Effector memory CD4-positive, alpha-beta T cell (primary cell): ENCODE results near the gene TAF4B.
A peak's percentile ranks its signal among the peaks of the same experiment; 100 is the strongest.

Experiments used
- DNase-seq, 3 donors: peaks; one replicate each; pipeline ENCODE4 v3.0.0-alpha.2; 2020
- H3K27ac ChIP-seq: 2 replicates; pipeline ENCODE4 v1.7.0; 2013; ENCODE audit warnings: mild to moderate bottlenecking, low read length, moderate library complexity; ENCODE audit not compliant: insufficient read depth, poor library complexity, severe bottlenecking
- H3K27me3 ChIP-seq: replicated peaks from 2 replicates; pipeline ENCODE4 v1.7.0; 2013; ENCODE audit warnings: mild to moderate bottlenecking, low read length; ENCODE audit not compliant: insufficient read depth, control insufficient read depth, poor library complexity, severe bottlenecking
- H3K36me3 ChIP-seq: 2 replicates; pipeline ENCODE4 v1.7.0; 2013; ENCODE audit warnings: mild to moderate bottlenecking, low read length, moderate library complexity; ENCODE audit not compliant: control insufficient read depth, insufficient read depth
- H3K4me1 ChIP-seq: 2 replicates; pipeline ENCODE4 v1.7.0; 2013; ENCODE audit warnings: low read length, mild to moderate bottlenecking; ENCODE audit not compliant: control insufficient read depth, insufficient read depth, poor library complexity, severe bottlenecking
- H3K4me3 ChIP-seq: 2 replicates; pipeline ENCODE4 v1.7.0; 2013; ENCODE audit warnings: low read length, low read depth, mild to moderate bottlenecking; ENCODE audit not compliant: insufficient read depth, poor library complexity, severe bottlenecking
- H3K9me3 ChIP-seq: 2 replicates; pipeline ENCODE4 v1.7.0; 2013; ENCODE audit warnings: mild to moderate bottlenecking, low read length, moderate library complexity; ENCODE audit not compliant: control insufficient read depth

TAF4B gene

GRCh38 chr18:26206488-26206887, 19.8 kb upstream of the TAF4B start:
- no peak for DNase-seq
- H3K27ac ChIP-seq, result no peak overlapping the region

GRCh38 chr18:26207937-26208336, 18.3 kb upstream of the TAF4B start:
- Histone ChIP-seq H3K4me3 (no peak overlapping the region), H3K4me1 (no peaks in the 10 kb centered on the region), H3K36me3 (no peaks in the 10 kb centered on the region), H3K9me3 (no peaks in the 10 kb centered on the region), H3K27me3 (no peaks in the 10 kb centered on the region), H3K27ac (no peak overlapping the region)
- DNase-seq, result no peak

More at GRCh38 chr18:26206488-26206887, 19.8 kb upstream of the TAF4B start:
- Histone ChIP-seq H3K4me1 (no peaks in the 10 kb centered on the region), H3K36me3 (no peaks in the 10 kb centered on the region), H3K9me3 (no peaks in the 10 kb centered on the region), H3K4me3 (no peak overlapping the region), H3K27me3 (no peaks in the 10 kb centered on the region)

GRCh38 chr18:26208977-26209376, 17.3 kb upstream of the TAF4B start:
- no peak for DNase-seq
- Histone ChIP-seq H3K4me1 (no peaks in the 10 kb centered on the region), H3K27me3 (no peaks in the 10 kb centered on the region), H3K27ac (no peak overlapping the region), H3K36me3 (no peaks in the 10 kb centered on the region), H3K9me3 (no peaks in the 10 kb centered on the region), H3K4me3 (no peak overlapping the region)

- Histone ChIP-seq H3K36me3 (no peaks in the 10 kb centered on the region), H3K27me3 (no peaks in the 10 kb centered on the region), H3K4me1 (no peaks in the 10 kb centered on the region), H3K4me3 (no peak overlapping the region), H3K9me3 (no peaks in the 10 kb centered on the region), H3K27ac (no peak overlapping the region)
- no peak for DNase-seq
These were observed 16.1 kb upstream of the TAF4B start for GRCh38 chr18:26210147-26210546.

GRCh38 chr18:26215247-26215970, 10.8 kb upstream of the TAF4B start:
- peak overlapping the region; percentile 44 for H3K27ac ChIP-seq
- DNase-seq, result peak in 2 of 3 donors; percentile 5 to 8

GRCh38 chr18:26225022-26225693, 1.1 kb upstream of the TAF4B start:
- H3K36me3 ChIP-seq, result no peaks in the 10 kb centered on the region
- H3K27me3 ChIP-seq, result no peaks in the 10 kb centered on the region
- no peaks in the 10 kb centered on the region for H3K9me3 ChIP-seq
- H3K4me1 ChIP-seq, result peaks cover 5% of the 10 kb centered on the region
- no peak for DNase-seq
- no peak overlapping the region for H3K27ac ChIP-seq
- no peak overlapping the region for H3K4me3 ChIP-seq

More at GRCh38 chr18:26215247-26215970, 10.8 kb upstream of the TAF4B start:
- H3K27me3 ChIP-seq, result no peaks in the 10 kb centered on the region
- H3K36me3 ChIP-seq, result no peaks in the 10 kb centered on the region
- peak overlapping the region; percentile 0 for H3K4me3 ChIP-seq
- no peaks in the 10 kb centered on the region for H3K9me3 ChIP-seq
- H3K4me1 ChIP-seq, result no peaks in the 10 kb centered on the region

GRCh38 chr18:26225915-26226228, 373 bp upstream of the TAF4B start:
- H3K27me3 ChIP-seq, result no peaks in the 10 kb centered on the region
- H3K27ac ChIP-seq, result peak overlapping the region; percentile 79
- H3K4me3 ChIP-seq, result peak overlapping the region; percentile 83
- H3K36me3 ChIP-seq, result no peaks in the 10 kb centered on the region
- H3K9me3 ChIP-seq, result no peaks in the 10 kb centered on the region
- no peak for DNase-seq
- H3K4me1 ChIP-seq, result peaks cover 5% of the 10 kb centered on the region

- peaks cover 5% of the 10 kb centered on the region for H3K4me1 ChIP-seq
- H3K27me3 ChIP-seq, result no peaks in the 10 kb centered on the region
- H3K4me3 ChIP-seq, result peak overlapping the region; percentile 83
These were observed 916 bp downstream of the TAF4B start for GRCh38 chr18:26227051-26227670.

GRCh38 chr18:26228562-26229260, 2.5 kb downstream of the TAF4B start:
- H3K27ac ChIP-seq, result no peak overlapping the region
- H3K36me3 ChIP-seq, result no peaks in the 10 kb centered on the region
- no peak overlapping the region for H3K4me3 ChIP-seq
- no peaks in the 10 kb centered on the region for H3K9me3 ChIP-seq
- no peak for DNase-seq
- no peaks in the 10 kb centered on the region for H3K27me3 ChIP-seq
- H3K4me1 ChIP-seq, result peaks cover 5% of the 10 kb centered on the region

More at GRCh38 chr18:26227051-26227670, 916 bp downstream of the TAF4B start:
- no peaks in the 10 kb centered on the region for H3K9me3 ChIP-seq
- no peaks in the 10 kb centered on the region for H3K36me3 ChIP-seq
- H3K27ac ChIP-seq, result peak overlapping the region; percentile 79
- no peak for DNase-seq
